ENCODE measurements around the gene NRP1. TPM values are rescaled to one million over a fixed set of nuclear protein-coding genes. Genes with fewer than 3 reads are reported as not detected.
A peak's percentile ranks its signal among the peaks of the same experiment; 100 is the strongest.

Gene NRP1
- total RNA-seq, 1 experiment from 2014 or later, result 555 TPM

DNA sequence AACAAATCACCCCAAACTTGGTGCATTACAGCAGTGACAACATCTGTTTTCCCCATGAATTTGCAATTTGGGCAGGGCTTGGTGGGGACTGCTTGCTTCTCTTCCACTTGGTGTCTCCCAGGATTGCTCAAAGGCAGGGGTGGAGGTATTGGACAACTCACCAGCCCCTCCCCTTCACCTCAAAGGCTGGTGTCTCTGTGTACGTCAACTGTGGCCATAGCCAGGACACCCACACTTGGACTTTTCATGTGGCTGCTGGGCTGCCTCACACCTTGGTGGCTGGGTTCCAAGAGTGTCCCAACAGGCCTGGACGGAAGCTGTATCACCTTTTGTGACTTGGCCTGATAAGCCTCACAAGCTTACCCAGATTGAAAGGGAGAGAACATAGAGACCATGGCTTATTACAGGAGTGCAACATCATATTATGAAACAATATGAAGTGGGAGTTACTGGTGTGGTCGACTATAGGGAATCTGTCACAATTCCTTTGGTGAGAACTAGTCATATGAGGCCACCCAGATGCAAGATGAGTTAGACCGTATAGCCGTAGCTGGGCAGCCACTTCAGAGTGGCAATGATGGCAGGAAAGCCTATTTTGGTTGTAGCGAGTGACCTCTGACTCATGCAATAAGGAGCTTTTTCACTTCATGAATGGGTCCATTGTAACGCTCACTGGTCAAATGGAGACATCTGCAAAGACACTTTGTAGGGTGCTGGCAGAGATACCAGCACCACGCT, 188.8 kb downstream of the NRP1 start:
- H3K36me3 ChIP-seq (ENCODE audit: low read depth, low read length), result no peaks in the 10 kb centered on the region
- no peaks in the 10 kb centered on the region for H4K20me1 ChIP-seq (ENCODE audit: low read length)
- H3K9ac ChIP-seq (ENCODE audit: low read length), result no peak overlapping the region
- H3K9me3 ChIP-seq (ENCODE audit: low read length), result no peaks in the 10 kb centered on the region; the same call in 1 of the 2 replicates
- no peak overlapping the region for H3K4me2 ChIP-seq (ENCODE audit: low read length)
- peaks cover 17% of the 10 kb centered on the region for H3K4me1 ChIP-seq (ENCODE audit: insufficient read depth, low read length)
- no peak overlapping the region for H3K4me3 ChIP-seq (ENCODE audit: low read length)
- DNase-seq (no peak), ATAC-seq (no peak)
- H3K9me2 ChIP-seq (replicated peaks; ENCODE audit: low read length), result no peaks in the 10 kb centered on the region
- ChIA-PET CTCF (interaction anchor here (0.6 kb wide), 1 partner anchor 10 kb away, joined by 3 read pairs; no protein-coding TSS in a partner anchor), POLR2A (ENCODE audit: unreplicated experiment) (interaction anchor here (0.6 kb wide), 1 partner anchor 1420 kb away, joined by 4 read pairs; no protein-coding TSS in a partner anchor)
- H3K79me2 ChIP-seq (ENCODE audit: low read length), result no peaks in the 10 kb centered on the region
- H3F3A ChIP-seq (ENCODE audit: low read length, unreplicated experiment), result no peaks in the 10 kb centered on the region
- H2AFZ ChIP-seq (ENCODE audit: low read length), result no peak overlapping the region
- H3K27ac ChIP-seq (ENCODE audit: low read length), result no peak overlapping the region
- TF ChIP-seq EZH2 (IDR thresholded peaks at IDR 0.05; ENCODE audit: low read length, unreplicated experiment) (no peak), EZH2phosphoT487 (IDR thresholded peaks at IDR 0.05; ENCODE audit: borderline replicate concordance, low read length) (no peak)
- TF ChIP-seq, protein P1, sequence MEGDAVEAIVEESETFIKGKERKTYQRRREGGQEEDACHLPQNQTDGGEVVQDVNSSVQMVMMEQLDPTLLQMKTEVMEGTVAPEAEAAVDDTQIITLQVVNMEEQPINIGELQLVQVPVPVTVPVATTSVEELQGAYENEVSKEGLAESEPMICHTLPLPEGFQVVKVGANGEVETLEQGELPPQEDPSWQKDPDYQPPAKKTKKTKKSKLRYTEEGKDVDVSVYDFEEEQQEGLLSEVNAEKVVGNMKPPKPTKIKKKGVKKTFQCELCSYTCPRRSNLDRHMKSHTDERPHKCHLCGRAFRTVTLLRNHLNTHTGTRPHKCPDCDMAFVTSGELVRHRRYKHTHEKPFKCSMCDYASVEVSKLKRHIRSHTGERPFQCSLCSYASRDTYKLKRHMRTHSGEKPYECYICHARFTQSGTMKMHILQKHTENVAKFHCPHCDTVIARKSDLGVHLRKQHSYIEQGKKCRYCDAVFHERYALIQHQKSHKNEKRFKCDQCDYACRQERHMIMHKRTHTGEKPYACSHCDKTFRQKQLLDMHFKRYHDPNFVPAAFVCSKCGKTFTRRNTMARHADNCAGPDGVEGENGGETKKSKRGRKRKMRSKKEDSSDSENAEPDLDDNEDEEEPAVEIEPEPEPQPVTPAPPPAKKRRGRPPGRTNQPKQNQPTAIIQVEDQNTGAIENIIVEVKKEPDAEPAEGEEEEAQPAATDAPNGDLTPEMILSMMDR (conservative IDR thresholded peaks at IDR 0.05; ENCODE audit: low read depth, low read length), result no peak
- H3K27me3 ChIP-seq (ENCODE audit: low read length), result no peaks in the 10 kb centered on the region
- intact Hi-C loops (cut with micrococcal nuclease), result no loop called here
- no TSS peak for BruUV-seq (replicated peaks)

GRCh38 chr10:33143160-33143728, 191.2 kb downstream of the NRP1 start:
- H3K9me3 ChIP-seq (ENCODE audit: low read length), result no peaks in the 10 kb centered on the region; the same call in 1 of the 2 replicates
- H3K9me2 ChIP-seq (replicated peaks; ENCODE audit: low read length), result no peaks in the 10 kb centered on the region
- no TSS peak for BruUV-seq (replicated peaks)
- POLR2A ChIA-PET (ENCODE audit: unreplicated experiment), result interaction anchor here (0.6 to 1.2 kb wide), 5 partner anchors 9 to 1362 kb away, joined by 3 to 9 read pairs (median 4); no protein-coding TSS in a partner anchor
- peak overlapping the region; percentile 5 for H2AFZ ChIP-seq (ENCODE audit: low read length)
- no peaks in the 10 kb centered on the region for H3K79me2 ChIP-seq (ENCODE audit: low read length)
- H3K9ac ChIP-seq (ENCODE audit: low read length), result no peak overlapping the region; the same call in 1 of the 2 replicates
- H3K27ac ChIP-seq (ENCODE audit: low read length), result peak overlapping the region; percentile 34
- CTCF ChIA-PET, result interaction anchor here (0.6 to 1.8 kb wide), 8 partner anchors 9 to 795 kb away, joined by 3 to 15 read pairs (median 4); no protein-coding TSS in a partner anchor
- H3K4me1 ChIP-seq (ENCODE audit: insufficient read depth, low read length), result peaks cover 15% of the 10 kb centered on the region
- ATAC-seq (peak; percentile 97), DNase-seq (peak; percentile 100)
- intact Hi-C loops (cut with micrococcal nuclease), result loop anchor here (1.0 kb wide), 2 partner anchors 9 to 12 kb away; no protein-coding TSS in a partner anchor
- TF ChIP-seq, protein P1 (conservative IDR thresholded peaks at IDR 0.05; ENCODE audit: low read depth, low read length), result no peak
- no peak for TF ChIP-seq EZH2 (IDR thresholded peaks at IDR 0.05; ENCODE audit: low read length, unreplicated experiment)
- no peak for TF ChIP-seq EZH2phosphoT487 (IDR thresholded peaks at IDR 0.05; ENCODE audit: borderline replicate concordance, low read length)
- H3K36me3 ChIP-seq (ENCODE audit: low read depth, low read length), result no peaks in the 10 kb centered on the region
- peak overlapping the region; percentile 13 for H3K4me2 ChIP-seq (ENCODE audit: low read length)
- H3F3A ChIP-seq (ENCODE audit: low read length, unreplicated experiment), result no peaks in the 10 kb centered on the region
- no peaks in the 10 kb centered on the region for H3K27me3 ChIP-seq (ENCODE audit: low read length)
- H4K20me1 ChIP-seq (ENCODE audit: low read length), result no peaks in the 10 kb centered on the region
- no peak overlapping the region for H3K4me3 ChIP-seq (ENCODE audit: low read length)

Data from PC-3 (cell line).